Neuron (in vitro differentiated cells): Measurements from ENCODE around the gene GALNT16.

ENCODE experiments used
- H2AFZ ChIP-seq: one replicate; pipeline ENCODE4 v1.6.1; 2013; ENCODE audit warnings: low read depth, mild to moderate bottlenecking, inconsistent platforms, low read length, moderate library complexity
- H3K27me3 ChIP-seq: one replicate; pipeline ENCODE4 v1.6.1; 2013; ENCODE audit warnings: low read length; ENCODE audit not compliant: insufficient read depth
- H3K36me3 ChIP-seq: one replicate; pipeline ENCODE4 v1.6.1; 2013; ENCODE audit warnings: low read length; ENCODE audit not compliant: insufficient read depth
- H3K4me1 ChIP-seq: one replicate; pipeline ENCODE4 v1.6.1; 2013; ENCODE audit warnings: low read length; ENCODE audit not compliant: insufficient read depth
- H3K4me3 ChIP-seq: 2 replicates; pipeline ENCODE4 v1.5.1; 2013; ENCODE audit warnings: mild to moderate bottlenecking, low read length, moderate library complexity
- H3K9me3 ChIP-seq: one replicate; pipeline ENCODE4 v1.6.1; 2013; ENCODE audit warnings: low read length

The GALNT16 gene

GRCh38 chr14:69328317-69328716, 68.4 kb downstream of the GALNT16 start:
- H3K4me1 ChIP-seq, result peaks cover 8% of the 10 kb centered on the region
- H3K27me3 ChIP-seq, result no peaks in the 10 kb centered on the region
- H3K36me3 ChIP-seq, result peaks cover 50% of the 10 kb centered on the region
- H3K4me3 ChIP-seq, result no peak overlapping the region
- H3K9me3 ChIP-seq, result no peaks in the 10 kb centered on the region
- H2AFZ ChIP-seq, result no peak overlapping the region

- Histone ChIP-seq H3K36me3 (peaks cover 54% of the 10 kb centered on the region), H3K4me3 (no peak overlapping the region), H2AFZ (no peak overlapping the region), H3K4me1 (peaks cover 4% of the 10 kb centered on the region), H3K9me3 (no peaks in the 10 kb centered on the region), H3K27me3 (no peaks in the 10 kb centered on the region)
Observed at GRCh38 chr14:69328765-69329164, 68.8 kb downstream of the GALNT16 start.

- H3K9me3 ChIP-seq, result no peaks in the 10 kb centered on the region
- no peaks in the 10 kb centered on the region for H3K27me3 ChIP-seq
- H3K36me3 ChIP-seq, result peaks cover 41% of the 10 kb centered on the region
- H3K4me1 ChIP-seq, result no peaks in the 10 kb centered on the region
- no peak overlapping the region for H3K4me3 ChIP-seq
- H2AFZ ChIP-seq, result no peak overlapping the region
Observed at GRCh38 chr14:69331206-69331605, 71.2 kb downstream of the GALNT16 start.

- no peaks in the 10 kb centered on the region for H3K4me1 ChIP-seq
- no peak overlapping the region for H3K4me3 ChIP-seq
Observed at GRCh38 chr14:69332782-69333395, 72.9 kb downstream of the GALNT16 start.

GRCh38 chr14:69333791-69334337, 73.9 kb downstream of the GALNT16 start:
- peaks cover 31% of the 10 kb centered on the region for H3K36me3 ChIP-seq
- no peaks in the 10 kb centered on the region for H3K4me1 ChIP-seq
- H3K4me3 ChIP-seq, result no peak overlapping the region
- H2AFZ ChIP-seq, result no peak overlapping the region
- no peaks in the 10 kb centered on the region for H3K27me3 ChIP-seq
- H3K9me3 ChIP-seq, result no peaks in the 10 kb centered on the region

More at GRCh38 chr14:69332782-69333395, 72.9 kb downstream of the GALNT16 start:
- Histone ChIP-seq H3K27me3 (no peaks in the 10 kb centered on the region), H3K36me3 (peaks cover 36% of the 10 kb centered on the region), H2AFZ (no peak overlapping the region), H3K9me3 (no peaks in the 10 kb centered on the region)

- Histone ChIP-seq H3K27me3 (no peaks in the 10 kb centered on the region), H2AFZ (no peak overlapping the region), H3K4me3 (no peak overlapping the region)
Observed at GRCh38 chr14:69334576-69334975, 74.6 kb downstream of the GALNT16 start.

GRCh38 chr14:69335371-69335771, 75.4 kb downstream of the GALNT16 start:
- peaks cover 40% of the 10 kb centered on the region for H3K36me3 ChIP-seq
- H3K9me3 ChIP-seq, result no peaks in the 10 kb centered on the region
- no peak overlapping the region for H3K4me3 ChIP-seq
- H2AFZ ChIP-seq, result no peak overlapping the region
- H3K4me1 ChIP-seq, result no peaks in the 10 kb centered on the region
- H3K27me3 ChIP-seq, result no peaks in the 10 kb centered on the region

More at GRCh38 chr14:69334576-69334975, 74.6 kb downstream of the GALNT16 start:
- Histone ChIP-seq H3K4me1 (no peaks in the 10 kb centered on the region), H3K9me3 (no peaks in the 10 kb centered on the region), H3K36me3 (peaks cover 37% of the 10 kb centered on the region)

- Histone ChIP-seq H3K27me3 (no peaks in the 10 kb centered on the region), H3K4me1 (no peaks in the 10 kb centered on the region), H3K9me3 (no peaks in the 10 kb centered on the region), H2AFZ (no peak overlapping the region), H3K4me3 (no peak overlapping the region), H3K36me3 (peaks cover 41% of the 10 kb centered on the region)
Observed at GRCh38 chr14:69337984-69338383, 78.0 kb downstream of the GALNT16 start.

GRCh38 chr14:69339426-69339825, 79.5 kb downstream of the GALNT16 start:
- H2AFZ ChIP-seq, result no peak overlapping the region
- H3K9me3 ChIP-seq, result no peaks in the 10 kb centered on the region
- no peaks in the 10 kb centered on the region for H3K27me3 ChIP-seq
- H3K36me3 ChIP-seq, result peaks cover 37% of the 10 kb centered on the region
- no peak overlapping the region for H3K4me3 ChIP-seq
- H3K4me1 ChIP-seq, result no peaks in the 10 kb centered on the region

- H3K36me3 ChIP-seq, result peaks cover 48% of the 10 kb centered on the region
- H2AFZ ChIP-seq, result no peak overlapping the region
- no peaks in the 10 kb centered on the region for H3K9me3 ChIP-seq
- no peak overlapping the region for H3K4me3 ChIP-seq
- no peaks in the 10 kb centered on the region for H3K4me1 ChIP-seq
- no peaks in the 10 kb centered on the region for H3K27me3 ChIP-seq
Observed at GRCh38 chr14:69342928-69343525, 83.1 kb downstream of the GALNT16 start.

- H3K36me3 ChIP-seq, result peaks cover 52% of the 10 kb centered on the region
- H2AFZ ChIP-seq, result no peak overlapping the region
- no peaks in the 10 kb centered on the region for H3K9me3 ChIP-seq
- H3K4me1 ChIP-seq, result no peaks in the 10 kb centered on the region
- H3K4me3 ChIP-seq, result no peak overlapping the region
- no peaks in the 10 kb centered on the region for H3K27me3 ChIP-seq
Observed at GRCh38 chr14:69344171-69344570, 84.2 kb downstream of the GALNT16 start.

- no peaks in the 10 kb centered on the region for H3K27me3 ChIP-seq
- H3K4me1 ChIP-seq, result no peaks in the 10 kb centered on the region
- no peak overlapping the region for H3K4me3 ChIP-seq
- peaks cover 47% of the 10 kb centered on the region for H3K36me3 ChIP-seq
- H2AFZ ChIP-seq, result no peak overlapping the region
- no peaks in the 10 kb centered on the region for H3K9me3 ChIP-seq
Observed at GRCh38 chr14:69345402-69345801, 85.4 kb downstream of the GALNT16 start.

GRCh38 chr14:69346710-69347109, 86.8 kb downstream of the GALNT16 start:
- no peak overlapping the region for H3K4me3 ChIP-seq
- no peaks in the 10 kb centered on the region for H3K9me3 ChIP-seq
- H3K4me1 ChIP-seq, result no peaks in the 10 kb centered on the region
- peaks cover 41% of the 10 kb centered on the region for H3K36me3 ChIP-seq
- H3K27me3 ChIP-seq, result no peaks in the 10 kb centered on the region
- no peak overlapping the region for H2AFZ ChIP-seq
